AG10803 (cell line): ENCODE results near the gene KCNB1.
A peak's percentile ranks its signal among the peaks of the same experiment; 100 is the strongest.

Experiments used
- DNase-seq: peaks from one replicate; pipeline ENCODE4 v3.0.0; 2010; ENCODE audit warnings: low read depth
- H3K4me3 ChIP-seq: 2 replicates; pipeline ENCODE4 v1.5.1; 2011; ENCODE audit warnings: mild to moderate bottlenecking, low read length, control low read depth
- TF ChIP-seq, protein P1 (sequence below): conservative IDR thresholded peaks from 2 replicates; pipeline ENCODE4 v1.5.1; 2011; ENCODE audit warnings: mild to moderate bottlenecking, low read length, control low read depth, inconsistent platforms

Gene KCNB1

DNA sequence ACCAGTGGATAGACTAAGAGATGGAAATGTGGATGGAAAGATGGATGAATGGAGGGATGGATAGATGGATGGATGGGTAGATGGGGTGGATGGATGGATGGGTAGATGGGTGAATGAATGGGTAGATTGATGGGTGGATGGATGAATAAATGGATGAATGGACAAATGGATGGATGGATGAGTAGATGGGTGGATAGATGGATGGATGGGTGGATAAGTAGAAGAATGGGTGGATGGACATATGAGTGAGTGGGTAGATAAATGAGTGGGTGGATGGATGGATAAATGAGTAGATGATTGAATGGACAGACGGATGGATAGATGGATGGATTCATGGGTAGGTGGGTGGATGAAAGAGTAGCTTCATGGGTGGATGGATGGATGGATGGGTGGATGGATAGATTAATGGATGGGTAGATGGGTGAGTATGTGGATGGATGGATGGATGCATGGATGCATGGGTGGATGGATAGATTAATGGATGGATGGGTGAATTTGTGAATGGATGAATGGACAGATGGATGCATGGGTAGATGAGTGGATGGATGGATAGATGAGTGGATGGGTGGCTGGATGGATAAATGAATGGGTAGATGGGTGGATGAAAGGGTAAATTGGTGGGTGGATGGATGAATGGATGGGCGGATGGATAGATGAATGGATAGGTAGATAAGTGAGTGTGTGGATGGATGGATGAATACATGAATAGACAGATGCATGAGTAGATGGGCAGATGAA, 29.5 kb upstream of the KCNB1 start:
- TF ChIP-seq, protein P1, sequence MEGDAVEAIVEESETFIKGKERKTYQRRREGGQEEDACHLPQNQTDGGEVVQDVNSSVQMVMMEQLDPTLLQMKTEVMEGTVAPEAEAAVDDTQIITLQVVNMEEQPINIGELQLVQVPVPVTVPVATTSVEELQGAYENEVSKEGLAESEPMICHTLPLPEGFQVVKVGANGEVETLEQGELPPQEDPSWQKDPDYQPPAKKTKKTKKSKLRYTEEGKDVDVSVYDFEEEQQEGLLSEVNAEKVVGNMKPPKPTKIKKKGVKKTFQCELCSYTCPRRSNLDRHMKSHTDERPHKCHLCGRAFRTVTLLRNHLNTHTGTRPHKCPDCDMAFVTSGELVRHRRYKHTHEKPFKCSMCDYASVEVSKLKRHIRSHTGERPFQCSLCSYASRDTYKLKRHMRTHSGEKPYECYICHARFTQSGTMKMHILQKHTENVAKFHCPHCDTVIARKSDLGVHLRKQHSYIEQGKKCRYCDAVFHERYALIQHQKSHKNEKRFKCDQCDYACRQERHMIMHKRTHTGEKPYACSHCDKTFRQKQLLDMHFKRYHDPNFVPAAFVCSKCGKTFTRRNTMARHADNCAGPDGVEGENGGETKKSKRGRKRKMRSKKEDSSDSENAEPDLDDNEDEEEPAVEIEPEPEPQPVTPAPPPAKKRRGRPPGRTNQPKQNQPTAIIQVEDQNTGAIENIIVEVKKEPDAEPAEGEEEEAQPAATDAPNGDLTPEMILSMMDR = no peak
- no peak for DNase-seq
- H3K4me3 ChIP-seq = no peak overlapping the region

DNA sequence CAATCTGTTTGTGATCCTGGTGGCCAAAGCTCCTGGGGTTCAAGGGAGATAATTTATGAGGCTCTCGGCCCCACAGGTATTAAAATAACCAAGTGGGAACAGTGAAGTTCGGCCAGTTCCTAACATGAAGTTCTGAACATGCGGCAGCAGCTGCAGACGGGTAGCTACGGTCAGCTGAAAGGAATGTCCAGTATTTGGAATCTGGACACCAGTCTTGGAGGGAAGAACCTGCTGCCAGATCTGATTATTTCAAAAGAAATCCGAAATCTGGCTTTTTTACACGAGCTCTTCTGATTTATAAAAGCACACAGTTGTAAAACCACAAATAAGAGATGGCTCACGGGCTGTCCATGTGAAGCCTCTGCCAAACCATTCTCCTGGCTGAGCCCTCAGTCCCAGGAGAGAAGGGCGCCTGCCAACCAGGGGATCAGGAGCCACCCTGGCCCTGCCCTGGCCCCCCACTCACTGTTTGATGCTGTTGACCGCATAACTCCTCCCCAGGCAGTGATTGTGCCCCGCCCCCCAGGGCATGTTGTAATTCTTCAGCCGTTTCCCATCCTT, 28.2 kb upstream of the KCNB1 start:
- peak; percentile 98 for DNase-seq

DNA sequence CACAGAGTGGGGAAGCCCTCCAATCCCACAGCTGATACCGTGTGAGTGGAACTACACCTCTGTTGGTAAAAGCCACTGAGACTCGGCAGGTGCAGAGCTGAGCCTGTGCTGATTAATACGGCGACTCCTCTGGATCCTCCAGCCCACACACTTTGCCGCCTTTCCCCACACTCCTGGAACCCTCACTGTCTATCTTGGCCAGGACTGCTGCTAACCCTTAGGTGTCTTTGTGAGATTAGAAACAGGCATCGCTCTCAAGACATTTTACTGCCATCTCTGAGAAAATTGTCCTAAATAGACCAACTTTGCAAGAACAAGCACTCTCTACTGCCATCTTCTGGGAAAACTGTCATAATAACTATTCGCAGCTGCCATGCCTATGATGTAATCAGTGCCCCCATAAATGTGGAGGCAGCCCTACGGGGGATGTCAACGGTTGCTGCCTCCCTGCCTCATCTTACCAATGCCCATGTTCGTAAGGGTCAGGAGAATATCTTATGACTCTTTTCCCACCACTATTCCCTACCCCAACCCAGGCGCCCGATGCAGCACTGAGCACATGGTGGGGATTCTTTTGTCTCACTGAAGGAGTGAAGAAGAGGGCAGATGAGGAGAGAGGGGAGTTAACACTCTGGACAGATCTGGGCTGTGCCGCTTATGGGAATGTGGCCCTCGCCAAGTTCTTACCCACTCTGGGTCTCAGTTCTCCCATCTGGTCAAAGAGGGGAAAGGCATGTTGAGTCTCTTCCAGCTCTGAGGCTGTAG, 26.1 kb upstream of the KCNB1 start:
- TF ChIP-seq, protein P1 = peak; percentile 66
- DNase-seq = peak; percentile 55
- no peak overlapping the region for H3K4me3 ChIP-seq

More for the DNA sequence above, 28.2 kb upstream of the KCNB1 start:
- H3K4me3 ChIP-seq = no peak overlapping the region
- TF ChIP-seq, protein P1 = no peak

DNA sequence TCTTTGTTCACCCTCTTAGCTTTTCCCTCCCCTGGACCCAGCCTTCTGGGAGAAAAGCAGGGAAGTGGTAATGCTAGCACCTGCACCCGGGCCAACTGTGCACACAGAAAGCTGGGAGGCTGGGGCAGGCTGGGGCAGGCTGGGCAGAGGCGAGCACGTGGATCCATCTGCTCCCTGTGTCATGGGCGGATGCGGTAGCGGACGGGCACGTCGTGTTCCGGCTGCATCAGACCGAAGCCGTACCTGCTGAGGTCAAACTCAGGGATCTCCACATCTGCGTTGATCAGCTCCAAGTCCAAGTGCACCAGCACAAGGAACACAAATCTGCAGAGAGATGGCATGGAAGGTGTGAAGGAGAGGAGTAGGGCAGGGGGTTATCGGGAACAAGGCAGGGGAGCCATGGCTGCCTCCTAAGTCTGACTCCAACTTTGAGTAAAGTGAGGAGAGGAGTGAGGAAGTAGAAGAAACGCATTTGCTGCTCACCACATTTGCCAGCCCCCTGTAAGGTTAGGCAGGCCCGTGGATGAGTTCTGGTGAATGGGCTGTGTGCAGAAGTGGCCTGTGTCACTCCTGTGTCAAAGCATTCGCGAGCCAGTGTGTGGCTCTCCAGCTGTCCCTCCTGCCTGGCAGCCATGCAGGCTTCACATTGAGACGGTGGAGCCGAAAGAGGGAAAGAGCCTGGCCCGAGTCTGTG, 25.4 kb upstream of the KCNB1 start:
- H3K4me3 ChIP-seq = no peak overlapping the region
- DNase-seq = no peak
- TF ChIP-seq, protein P1 = no peak

DNA sequence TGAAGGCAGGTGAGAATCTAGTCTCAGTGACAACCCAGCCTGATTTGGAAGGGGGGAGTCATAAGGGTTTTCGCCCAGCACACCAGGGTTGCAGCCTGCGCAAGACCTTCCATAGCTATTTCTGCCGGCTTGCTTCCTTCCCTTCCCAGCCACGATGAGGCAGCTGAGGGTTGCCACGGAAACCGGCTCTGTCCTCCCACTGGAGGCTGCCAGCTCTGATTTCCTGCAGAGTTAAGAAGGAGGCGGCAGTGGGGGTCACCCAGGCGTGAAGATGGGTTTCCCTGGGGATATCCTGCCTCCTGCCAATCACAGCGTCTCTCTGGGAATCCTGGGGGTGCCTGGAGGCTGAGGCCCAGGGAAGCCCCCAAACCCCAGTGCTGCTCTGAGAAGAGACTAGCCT, 23.1 kb upstream of the KCNB1 start:
- DNase-seq = peak; percentile 47
- TF ChIP-seq, protein P1 = no peak

DNA sequence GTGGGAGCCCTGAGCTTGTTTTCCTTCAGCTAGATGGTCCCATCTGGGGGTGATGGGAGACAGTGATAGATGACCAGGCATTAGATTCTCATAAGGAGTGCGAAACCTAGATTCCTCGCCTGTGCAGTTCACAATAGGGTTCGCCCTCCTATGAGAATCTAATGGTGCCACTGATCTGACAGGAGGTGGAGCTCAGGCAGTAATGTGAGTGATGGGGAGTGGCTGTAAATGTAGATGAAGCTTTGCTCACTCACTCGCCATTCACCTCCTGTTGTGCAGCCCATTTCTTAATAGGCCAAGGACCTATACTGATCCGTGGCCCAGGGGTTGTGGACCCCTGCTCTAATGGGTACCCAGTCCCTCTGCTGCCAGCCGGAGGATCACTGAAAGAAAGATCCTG, 20.7 kb upstream of the KCNB1 start:
- DNase-seq = no peak
- TF ChIP-seq, protein P1 = no peak
- H3K4me3 ChIP-seq = no peak overlapping the region

More for the DNA sequence above, 23.1 kb upstream of the KCNB1 start:
- H3K4me3 ChIP-seq = no peak overlapping the region
